SKM-1 treated with dmso at 0.1 percent for 144 hours (cell line): ENCODE data around the gene BMPR1B.
"Not testable (repeated sequence)": the region's sequence is repeated elsewhere in the genome, so short reads cannot be mapped to it uniquely, and the experiment has no call there.

ENCODE experiments used
- DNase-seq: peaks from one replicate; lab custom pipeline; 2025; ENCODE audit not compliant: unreplicated experiment; lab: John Stamatoyannopoulos, UW

Gene BMPR1B

GRCh38 chr4:94831607-94832006 is 73.9 kb downstream of the BMPR1B start:
- DNase-seq: no peak

DNA sequence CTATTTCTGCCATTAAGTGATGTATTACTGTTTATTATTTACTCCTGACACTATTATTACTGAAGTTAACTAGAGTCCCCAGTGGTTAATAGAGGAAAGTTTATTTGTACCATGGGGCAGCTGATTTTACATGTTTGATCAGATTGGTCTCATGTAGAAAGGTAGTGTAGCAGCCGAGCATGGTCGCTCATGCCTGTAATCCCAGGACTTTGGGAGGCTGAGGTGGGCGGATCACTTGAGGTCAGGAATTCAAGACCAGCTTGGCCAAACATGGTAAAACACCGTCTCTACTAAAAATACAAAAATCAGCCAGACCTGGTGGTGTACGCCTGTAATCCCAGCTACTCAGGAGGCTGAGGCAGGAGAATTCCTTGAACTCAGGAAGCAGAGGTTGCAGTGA is 74.6 kb downstream of the BMPR1B start:
- not testable (repeated sequence) for DNase-seq

GRCh38 chr4:94833394-94833793 is 75.6 kb downstream of the BMPR1B start:
- no peak for DNase-seq

DNA sequence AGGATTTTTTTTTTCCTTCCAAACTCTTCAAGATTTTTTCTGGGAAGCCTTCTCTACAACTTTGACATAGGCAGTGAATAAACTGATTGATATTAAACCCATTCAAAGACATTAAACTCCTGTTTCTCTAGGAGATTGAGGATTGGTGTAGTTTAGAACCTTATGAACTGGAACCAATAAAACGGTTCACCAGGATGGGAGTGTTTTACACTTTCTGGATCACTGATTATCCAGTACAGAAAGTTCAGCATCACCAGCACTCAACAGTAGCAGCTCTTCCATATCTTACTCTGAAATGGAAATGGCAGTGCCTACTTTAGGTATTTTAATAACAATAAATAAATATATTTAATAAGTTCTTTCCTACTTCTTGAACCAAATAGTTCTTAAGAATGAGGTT is 76.7 kb downstream of the BMPR1B start:
- DNase-seq: no peak

DNA sequence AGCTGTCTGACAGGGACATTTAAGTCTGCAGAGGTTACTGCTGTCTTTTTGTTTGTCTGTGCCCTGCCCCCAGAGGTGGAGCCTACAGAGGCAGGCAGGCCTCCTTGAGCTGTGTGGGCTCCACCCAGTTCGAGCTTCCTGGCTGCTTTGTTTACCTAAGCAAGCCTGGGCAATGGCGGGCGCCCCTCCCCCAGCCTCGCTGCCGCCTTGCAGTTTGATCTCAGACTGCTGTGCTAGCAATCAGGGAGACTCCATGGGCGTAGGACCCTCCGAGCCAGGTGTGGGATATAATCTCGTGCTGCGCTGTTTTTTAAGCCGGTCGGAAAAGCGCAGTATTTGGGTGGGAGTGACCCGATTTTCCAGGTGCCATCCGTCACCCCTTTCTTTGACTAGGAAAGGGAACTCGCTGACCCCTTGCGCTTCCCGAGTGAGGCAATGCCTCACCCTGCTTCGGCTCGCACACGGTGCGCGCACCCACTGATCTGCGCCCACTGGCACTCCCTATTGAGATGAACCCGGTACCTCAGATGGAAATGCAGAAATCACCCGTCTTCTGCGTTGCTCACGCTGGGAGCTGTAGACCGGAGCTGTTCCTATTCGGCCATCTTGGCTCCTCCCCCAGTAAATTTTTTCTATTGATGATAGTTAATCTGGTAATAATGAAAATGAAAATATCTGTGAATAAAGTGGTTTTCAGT is 83.6 kb downstream of the BMPR1B start:
- DNase-seq: not testable (repeated sequence)

DNA sequence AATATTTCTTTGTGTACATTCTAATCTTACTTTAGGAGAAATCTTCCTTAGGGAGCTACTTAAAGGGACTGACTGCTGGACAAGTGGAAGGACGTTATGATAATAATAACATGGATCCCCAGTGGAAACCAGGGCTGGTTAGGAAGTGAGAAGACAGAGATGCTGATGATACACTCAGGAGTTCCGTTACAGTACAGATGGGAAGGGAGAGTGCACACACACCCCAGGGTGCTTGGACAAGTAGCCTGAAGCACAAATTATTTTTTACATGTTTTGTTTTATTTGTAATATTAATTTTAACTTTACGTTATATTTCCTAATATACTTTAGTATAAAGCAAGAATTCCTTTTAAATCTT is 84.1 kb downstream of the BMPR1B start:
- DNase-seq: no peak

DNA sequence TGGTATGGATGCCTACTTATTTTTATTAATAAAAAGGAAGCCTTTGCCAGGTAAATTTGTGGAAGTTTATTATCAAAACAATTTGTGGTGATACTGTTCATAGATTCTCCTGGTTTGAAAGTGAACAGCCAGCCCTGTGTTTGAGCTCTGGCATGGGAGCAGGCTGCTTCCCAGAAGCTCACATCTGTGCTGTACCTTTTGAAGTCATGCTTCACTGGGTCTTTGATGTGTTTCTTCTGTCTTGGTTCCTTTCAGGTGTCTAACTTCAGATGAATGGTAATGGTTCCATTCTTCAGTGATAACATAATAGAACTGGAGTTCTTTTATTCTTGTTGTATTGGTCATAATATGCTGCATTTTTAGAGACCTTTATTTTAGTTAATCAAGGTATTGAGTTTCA is 85.5 kb downstream of the BMPR1B start:
- DNase-seq: no peak

DNA sequence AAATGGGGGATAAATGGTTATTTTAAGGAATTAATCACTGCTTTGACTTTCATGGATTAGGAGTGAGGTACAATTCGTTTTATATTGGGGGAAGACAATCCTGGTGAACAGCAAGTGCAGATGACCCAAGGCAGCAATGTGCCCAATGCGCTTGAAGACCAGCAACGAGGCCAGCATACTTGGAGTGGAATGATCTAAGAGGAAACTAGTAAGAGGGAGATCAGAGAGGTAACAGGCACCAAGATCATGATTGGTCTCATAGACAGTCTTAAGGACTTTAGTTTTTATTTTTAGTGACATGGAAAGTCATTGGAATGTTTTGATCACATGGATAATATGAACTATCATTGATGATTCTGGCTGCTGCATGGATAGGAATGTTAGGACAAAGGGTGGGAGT is 90.6 kb downstream of the BMPR1B start:
- DNase-seq: no peak

- no peak for DNase-seq
Observed at GRCh38 chr4:94849901-94850300, 92.1 kb downstream of the BMPR1B start.

- no peak for DNase-seq
Observed at GRCh38 chr4:94852616-94853015, 94.9 kb downstream of the BMPR1B start.

- no peak for DNase-seq
Observed at GRCh38 chr4:94856030-94856429, 98.3 kb downstream of the BMPR1B start.

GRCh38 chr4:94870146-94870545 is 112.4 kb downstream of the BMPR1B start:
- DNase-seq: peak; percentile 10

DNA sequence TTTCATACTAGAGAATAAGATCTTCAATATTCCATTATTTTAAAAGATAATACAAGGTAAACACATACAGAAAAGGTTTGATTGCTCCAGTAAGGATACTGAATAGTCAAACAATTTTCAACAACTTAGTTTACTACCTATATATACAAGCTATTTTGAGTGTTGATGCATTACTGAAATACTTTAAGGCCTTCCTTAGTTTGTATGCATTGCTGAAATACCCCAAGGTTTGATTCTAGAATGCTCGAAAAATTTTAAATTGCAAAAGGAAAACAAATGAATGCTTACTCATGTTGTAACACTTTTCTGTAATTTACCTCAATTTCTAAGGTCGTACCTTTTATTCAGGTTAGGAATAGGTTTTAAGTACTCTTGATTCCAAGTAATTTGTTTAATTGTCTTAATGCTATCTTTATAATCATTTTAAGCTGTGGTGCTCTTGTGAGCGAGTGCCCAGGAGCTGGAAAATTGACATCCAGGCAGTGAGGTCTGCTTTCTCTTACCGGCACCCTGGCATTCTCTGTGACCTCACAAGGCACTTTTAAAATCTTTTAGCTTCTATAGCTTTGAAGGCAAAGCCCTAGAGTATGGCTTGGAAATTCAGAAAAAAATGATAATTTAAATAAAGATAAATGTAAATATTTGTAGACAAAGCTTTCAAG is 114.0 kb downstream of the BMPR1B start:
- DNase-seq: no peak

DNA sequence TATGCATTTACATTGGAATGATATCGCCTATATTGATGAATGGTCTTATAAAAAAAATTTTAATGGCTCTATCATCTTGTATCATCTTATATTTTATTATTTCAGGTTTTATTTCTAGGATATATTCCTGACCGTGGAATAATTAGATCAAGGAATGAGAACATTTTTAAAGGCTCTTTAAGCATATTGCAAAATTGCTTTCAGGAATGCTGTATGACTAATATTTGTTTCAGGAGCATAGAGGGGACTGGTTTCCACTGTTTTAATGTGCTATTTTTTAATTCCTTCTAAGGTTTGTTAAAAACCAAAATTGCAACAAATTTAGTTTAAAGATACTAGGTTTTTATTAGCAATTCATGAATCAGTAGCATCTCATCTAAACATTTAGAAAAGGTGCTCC is 120.2 kb downstream of the BMPR1B start:
- no peak for DNase-seq

DNA sequence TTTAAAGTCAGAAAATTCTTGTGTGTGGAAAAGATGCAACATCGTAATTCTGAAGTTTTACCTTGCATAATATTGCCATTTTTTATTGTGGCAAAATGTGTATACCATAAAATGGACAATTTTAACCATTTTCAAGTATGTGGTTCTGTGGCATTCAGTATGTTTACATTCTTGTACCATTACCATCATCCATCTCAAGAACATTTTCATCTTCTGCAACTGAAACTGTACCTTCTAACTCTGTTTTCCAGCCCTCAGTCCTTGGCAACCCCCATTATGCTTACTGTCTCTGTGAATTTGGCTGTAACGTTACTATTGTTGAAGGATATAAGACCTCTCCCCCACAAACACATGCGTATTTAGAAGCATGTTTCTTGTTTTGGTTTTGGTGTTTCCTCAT is 123.2 kb downstream of the BMPR1B start:
- no peak for DNase-seq

- DNase-seq: no peak
Observed at GRCh38 chr4:94882756-94883155, 125.0 kb downstream of the BMPR1B start.

GRCh38 chr4:94887027-94887426 is 129.3 kb downstream of the BMPR1B start:
- no peak for DNase-seq

DNA sequence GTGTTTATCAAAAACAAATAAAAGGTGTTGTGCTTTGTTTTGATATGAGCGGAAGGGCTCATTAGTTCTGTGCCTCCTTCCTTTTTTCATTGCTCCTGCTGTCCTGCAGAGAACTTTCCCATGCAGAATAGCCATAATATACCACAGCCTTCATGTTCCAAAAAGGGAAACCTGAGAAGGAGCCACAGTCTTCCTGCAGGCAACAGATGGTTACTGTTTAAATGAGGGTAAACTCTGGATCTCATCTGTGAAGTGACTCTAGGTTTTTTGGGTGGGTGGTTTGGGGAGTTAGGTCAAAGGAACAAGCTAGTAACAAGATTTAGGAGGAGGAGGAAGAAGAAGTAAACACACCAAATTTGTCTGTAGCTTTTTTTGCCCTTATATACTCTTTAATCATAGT is 131.8 kb downstream of the BMPR1B start:
- DNase-seq: no peak

- DNase-seq: no peak
Observed at GRCh38 chr4:94889946-94890345, 132.2 kb downstream of the BMPR1B start.

GRCh38 chr4:94890579-94890978 is 132.8 kb downstream of the BMPR1B start:
- DNase-seq: no peak

- no peak for DNase-seq
Observed at GRCh38 chr4:94892051-94892450, 134.3 kb downstream of the BMPR1B start.

- DNase-seq: no peak
Observed at GRCh38 chr4:94895081-94895480, 137.3 kb downstream of the BMPR1B start.

DNA sequence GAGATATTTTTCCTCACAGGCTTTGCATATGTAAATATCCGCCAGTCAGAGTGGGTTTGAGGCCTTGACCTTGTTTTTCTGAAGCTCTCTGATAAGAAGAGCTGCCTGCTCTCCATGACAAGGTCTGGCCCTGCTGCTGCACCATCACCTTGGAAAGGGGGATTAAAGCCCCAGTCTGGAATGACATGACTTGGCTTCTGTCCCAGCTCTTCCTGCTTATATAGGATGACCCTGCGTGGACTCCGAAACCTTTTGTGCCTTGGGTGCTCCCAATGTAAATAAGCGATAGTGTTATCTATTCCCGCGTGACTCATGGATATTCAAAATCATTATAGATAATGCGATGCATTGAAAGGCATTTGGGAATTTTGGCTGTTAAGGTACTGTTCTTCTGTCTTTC is 139.3 kb downstream of the BMPR1B start:
- DNase-seq: no peak
